ENCODE results near the gene MYOM1. TPM values are rescaled to one million over a fixed set of nuclear protein-coding genes. Genes with fewer than 3 reads are reported as not detected.

The MYOM1 gene
- total RNA-seq, 1 donor from 2014 or later: 0.26 TPM

- DNase-seq (ENCODE audit: low read depth) (no peak), FAIRE-seq (no peak)
- H3K4me3 ChIP-seq (ENCODE audit: low read depth, low read length): no peak overlapping the region
- H3K36me3 ChIP-seq (ENCODE audit: control insufficient read depth, insufficient read depth, low read length): no peaks in the 10 kb centered on the region
- no peak for TF ChIP-seq CTCF (IDR thresholded peaks at IDR 0.05; ENCODE audit: insufficient read depth, low read length, severe bottlenecking)
- no peaks in the 10 kb centered on the region for H3K27me3 ChIP-seq (ENCODE audit: control insufficient read depth, insufficient read depth, low read length)
Measured at GRCh38 chr18:3230401-3231334, 10.9 kb upstream of the MYOM1 start.

- no peak for TF ChIP-seq CTCF (IDR thresholded peaks at IDR 0.05; ENCODE audit: insufficient read depth, low read length, severe bottlenecking)
- Histone ChIP-seq H3K36me3 (ENCODE audit: control insufficient read depth, insufficient read depth, low read length) (no peaks in the 10 kb centered on the region), H3K27me3 (ENCODE audit: control insufficient read depth, insufficient read depth, low read length) (no peaks in the 10 kb centered on the region), H3K4me3 (ENCODE audit: low read depth, low read length) (no peak overlapping the region)
- DNase-seq (ENCODE audit: low read depth) (no peak), FAIRE-seq (no peak)
Measured at GRCh38 chr18:3226048-3226447, 6.3 kb upstream of the MYOM1 start.

- FAIRE-seq (no peak), DNase-seq (ENCODE audit: low read depth) (no peak)
- H3K27me3 ChIP-seq (ENCODE audit: control insufficient read depth, insufficient read depth, low read length): no peaks in the 10 kb centered on the region
- no peak overlapping the region for H3K4me3 ChIP-seq (ENCODE audit: low read depth, low read length)
- no peak for TF ChIP-seq CTCF (IDR thresholded peaks at IDR 0.05; ENCODE audit: insufficient read depth, low read length, severe bottlenecking)
- H3K36me3 ChIP-seq (ENCODE audit: control insufficient read depth, insufficient read depth, low read length): no peaks in the 10 kb centered on the region
Measured at GRCh38 chr18:3225588-3225987, 5.8 kb upstream of the MYOM1 start.

- FAIRE-seq (no peak), DNase-seq (ENCODE audit: low read depth) (no peak)
- no peak for TF ChIP-seq CTCF (IDR thresholded peaks at IDR 0.05; ENCODE audit: insufficient read depth, low read length, severe bottlenecking)
- no peak overlapping the region for H3K4me3 ChIP-seq (ENCODE audit: low read depth, low read length)
- no peaks in the 10 kb centered on the region for H3K36me3 ChIP-seq (ENCODE audit: control insufficient read depth, insufficient read depth, low read length)
- no peaks in the 10 kb centered on the region for H3K27me3 ChIP-seq (ENCODE audit: control insufficient read depth, insufficient read depth, low read length)
Measured at GRCh38 chr18:3224223-3224622, 4.5 kb upstream of the MYOM1 start.

- TF ChIP-seq CTCF (IDR thresholded peaks at IDR 0.05; ENCODE audit: insufficient read depth, low read length, severe bottlenecking): no peak
- Histone ChIP-seq H3K4me3 (ENCODE audit: low read depth, low read length) (no peak overlapping the region), H3K27me3 (ENCODE audit: control insufficient read depth, insufficient read depth, low read length) (no peaks in the 10 kb centered on the region), H3K36me3 (ENCODE audit: control insufficient read depth, insufficient read depth, low read length) (no peaks in the 10 kb centered on the region)
- no peak for DNase-seq (ENCODE audit: low read depth)
- FAIRE-seq: no peak
Measured at GRCh38 chr18:3223356-3223755, 3.6 kb upstream of the MYOM1 start.

All from bronchial epithelial cell (primary cell).